HG03565 (cell line): Measurements from ENCODE around the gene OR5H2.
"Not testable (repeated sequence)": the region's sequence is repeated elsewhere in the genome, so short reads cannot be mapped to it uniquely, and the experiment has no call there.

Source experiments
- ATAC-seq: cut with Tn5 transposase; IDR thresholded peaks from one replicate; pipeline ENCODE4 v1.9.1; 2021; ENCODE audit warnings: mild to moderate bottlenecking, moderate library complexity; ENCODE audit not compliant: unreplicated experiment

Gene OR5H2

GRCh38 chr3:98282205-98282604, at the start of gene OR5H2:
Gene OR5H2 (plus strand): TSS chr3:98282505. CDS start chr3:98282903, 398 bp downstream.
- ATAC-seq = no peak

GRCh38 chr3:98233468-98233867, 48.8 kb upstream of the OR5H2 start:
- no peak for ATAC-seq

- ATAC-seq = no peak
These were observed 42.2 kb upstream of the OR5H2 start for GRCh38 chr3:98240131-98240530.

GRCh38 chr3:98242155-98242554, 40.1 kb upstream of the OR5H2 start:
- no peak for ATAC-seq

GRCh38 chr3:98243843-98244242, 38.5 kb upstream of the OR5H2 start:
- no peak for ATAC-seq

- ATAC-seq = no peak
These were observed 36.2 kb upstream of the OR5H2 start for GRCh38 chr3:98246142-98246541.

- not testable (repeated sequence) for ATAC-seq
These were observed 26.3 kb upstream of the OR5H2 start for GRCh38 chr3:98256026-98256425.

- no peak for ATAC-seq
These were observed 22.6 kb upstream of the OR5H2 start for GRCh38 chr3:98259707-98260106.

GRCh38 chr3:98262046-98262445, 20.3 kb upstream of the OR5H2 start:
- ATAC-seq = no peak

GRCh38 chr3:98263944-98264343, 18.4 kb upstream of the OR5H2 start, which contains the start of gene OR5H6:
Gene OR5H6 (plus strand): TSS chr3:98264244. CDS start chr3:98264333, 89 bp downstream.
- no peak for ATAC-seq

- no peak for ATAC-seq
These were observed 12.5 kb upstream of the OR5H2 start for GRCh38 chr3:98269846-98270245.

GRCh38 chr3:98272126-98272525, 10.2 kb upstream of the OR5H2 start:
- ATAC-seq = no peak

- ATAC-seq = no peak
These were observed 7.4 kb upstream of the OR5H2 start for GRCh38 chr3:98274914-98275313.

GRCh38 chr3:98290916-98291315, 8.6 kb downstream of the OR5H2 start:
- ATAC-seq = no peak

GRCh38 chr3:98291332-98291957, 9.1 kb downstream of the OR5H2 start:
- no peak for ATAC-seq

GRCh38 chr3:98322101-98322500, 39.8 kb downstream of the OR5H2 start:
- no peak for ATAC-seq

- ATAC-seq = no peak
These were observed 40.4 kb downstream of the OR5H2 start for GRCh38 chr3:98322686-98323085.

GRCh38 chr3:98323425-98323824, 41.1 kb downstream of the OR5H2 start:
- no peak for ATAC-seq

- ATAC-seq = no peak
These were observed 42.8 kb downstream of the OR5H2 start for GRCh38 chr3:98325055-98325454.

- ATAC-seq = no peak
These were observed 44.0 kb downstream of the OR5H2 start for GRCh38 chr3:98326105-98326893.

GRCh38 chr3:98326945-98327344, 44.6 kb downstream of the OR5H2 start:
- ATAC-seq = peak; percentile 61

GRCh38 chr3:98328933-98329332, 46.6 kb downstream of the OR5H2 start:
- ATAC-seq = no peak
